Stimulated activated CD8-positive, alpha-beta memory T cell treated with anti-CD3 and anti-CD28 coated beads, Interleukin-2, amount 100 ng/mL, for 1 hour (primary cell): ENCODE data around the gene MSTO1.
"Not testable (repeated sequence)": the region's sequence is repeated elsewhere in the genome, so short reads cannot be mapped to it uniquely, and the experiment has no call there.

Experiments
- DNase-seq, 2 donors: peaks; one replicate each; pipeline ENCODE4 v3.0.0-alpha.2; 2020; ENCODE audit warnings: low read depth in 2 of 2

MSTO1 gene

GRCh38 chr1:155613226-155613625, 3.2 kb downstream of the MSTO1 start:
- DNase-seq, result not testable (repeated sequence)

DNA sequence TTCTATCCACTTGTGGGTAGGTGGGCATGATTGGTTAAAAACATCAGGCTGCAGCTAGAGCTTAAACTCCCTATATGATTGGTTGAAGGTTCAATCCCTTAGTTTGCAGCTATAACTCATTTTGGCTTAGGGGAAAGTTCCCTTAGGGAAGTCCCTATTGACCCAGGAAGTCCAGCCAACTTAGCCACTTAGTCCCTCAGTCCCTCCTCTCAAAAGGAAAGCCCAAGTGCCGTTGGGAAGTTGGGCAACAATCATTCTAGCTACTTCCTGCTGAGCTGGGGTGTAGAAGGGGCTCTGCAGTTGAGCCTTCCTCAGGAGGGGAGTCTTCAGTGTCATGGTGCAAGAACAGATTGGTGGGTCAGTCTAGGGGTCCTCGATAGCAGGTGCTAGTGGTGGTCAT, 12.2 kb downstream of the MSTO1 start:
- no peak for DNase-seq

GRCh38 chr1:155623357-155623756, 13.3 kb downstream of the MSTO1 start:
- no peak for DNase-seq

- not testable (repeated sequence) for DNase-seq
These were observed 16.4 kb downstream of the MSTO1 start for GRCh38 chr1:155626428-155626827.

DNA sequence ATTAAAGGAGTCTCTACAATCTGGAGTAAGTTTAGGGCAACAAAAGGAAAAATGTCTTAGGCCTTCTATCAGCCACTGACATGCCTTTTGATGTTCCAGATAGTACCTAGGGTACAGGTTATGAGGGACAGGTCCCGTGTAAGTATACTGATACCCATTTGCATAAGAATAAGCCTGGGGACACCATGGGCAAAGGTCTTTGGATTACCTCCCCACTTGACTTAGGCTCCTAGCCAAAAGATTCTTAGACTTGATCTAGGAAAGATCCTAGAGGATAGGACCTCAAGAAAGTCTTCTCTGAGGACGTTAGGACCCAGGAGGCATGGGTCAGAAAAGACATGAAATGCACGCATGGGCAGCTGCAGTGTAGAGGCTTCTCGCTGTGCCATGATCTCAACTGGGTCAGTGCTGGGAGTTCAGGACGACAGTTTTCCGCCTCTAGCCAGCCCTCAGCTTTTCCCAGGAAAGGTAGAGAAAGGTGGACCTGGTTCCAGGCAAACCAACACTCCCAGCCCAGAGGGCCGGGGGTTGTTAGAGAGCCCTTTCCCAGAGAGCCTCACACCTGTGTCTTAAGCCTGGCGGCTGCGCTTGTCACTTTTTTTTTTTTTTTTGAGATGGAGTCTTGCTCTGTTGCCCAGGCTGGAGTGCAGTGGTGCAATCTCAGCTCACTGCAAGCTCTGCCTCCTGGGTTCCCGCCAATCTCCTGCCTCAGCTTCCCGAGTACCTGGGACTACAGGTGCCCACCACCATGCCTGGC, 26.6 kb downstream of the MSTO1 start:
- no peak for DNase-seq

DNA sequence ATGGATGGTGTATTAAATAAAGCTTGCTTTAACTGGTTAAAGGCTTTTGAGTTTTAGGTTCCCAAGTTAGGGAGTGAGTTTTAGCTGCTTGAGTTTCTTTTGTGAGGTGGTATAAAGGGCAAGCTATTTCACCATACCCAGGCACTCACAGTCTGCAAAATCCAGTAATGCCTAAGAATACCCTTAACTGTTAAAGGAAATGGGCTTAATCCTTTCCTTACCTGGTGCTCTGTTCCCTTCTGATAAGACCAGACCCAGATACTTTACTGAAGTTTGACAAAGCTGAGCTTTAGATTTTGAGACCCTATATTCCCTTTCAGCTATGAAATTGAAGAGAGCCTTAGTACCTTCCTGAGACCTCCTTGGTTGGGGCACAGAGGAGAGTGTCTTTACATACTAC, 30.3 kb downstream of the MSTO1 start:
- DNase-seq, result no peak

DNA sequence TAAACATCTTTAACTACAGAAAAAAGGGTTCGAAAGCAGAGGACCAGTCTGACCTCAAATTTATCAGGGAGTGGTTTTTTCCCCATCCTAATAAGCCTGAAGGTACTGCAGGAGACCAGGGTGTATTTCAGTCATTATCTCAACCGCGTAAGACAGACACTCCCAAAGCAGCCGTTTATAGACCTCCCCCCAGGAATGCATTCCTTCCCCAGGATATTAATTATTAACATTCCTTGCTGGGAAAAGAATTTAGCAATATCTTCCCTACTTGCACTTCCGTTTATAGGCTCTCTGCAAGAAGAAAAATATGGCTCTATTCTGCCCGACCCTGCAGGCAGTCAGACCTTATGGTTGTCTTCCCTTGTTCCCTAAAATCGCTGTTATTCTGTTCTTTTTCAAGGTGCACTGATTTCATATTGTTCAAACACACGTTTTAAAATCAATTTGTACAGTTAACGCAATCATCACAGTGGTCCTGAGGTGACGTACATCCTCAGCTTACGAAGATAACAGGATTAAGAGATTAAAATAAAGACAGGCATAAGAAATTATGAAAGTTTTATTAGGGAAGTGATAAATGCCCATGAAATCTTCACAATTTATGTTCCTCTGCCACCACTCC, 32.7 kb downstream of the MSTO1 start:
- DNase-seq, result not testable (repeated sequence)

DNA sequence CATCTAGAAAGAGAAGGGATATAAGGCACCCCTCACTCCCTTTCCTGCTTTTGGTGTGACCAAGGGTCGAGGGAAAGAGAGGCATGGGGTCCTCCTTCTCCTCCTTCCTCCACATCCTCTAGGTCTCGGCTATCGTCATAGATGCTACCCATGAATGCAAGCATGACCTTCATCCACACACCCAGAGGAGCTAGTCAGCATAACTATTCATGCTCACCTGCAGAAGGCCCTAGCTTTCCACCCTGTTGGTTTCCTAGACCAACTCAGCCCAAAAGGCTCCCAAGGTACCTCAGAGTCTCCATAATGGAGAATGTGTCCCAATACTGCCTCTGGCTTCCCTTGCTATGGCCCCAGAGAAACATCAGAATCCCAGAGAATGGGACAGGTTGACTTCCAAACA, 33.2 kb downstream of the MSTO1 start:
- no peak for DNase-seq

DNA sequence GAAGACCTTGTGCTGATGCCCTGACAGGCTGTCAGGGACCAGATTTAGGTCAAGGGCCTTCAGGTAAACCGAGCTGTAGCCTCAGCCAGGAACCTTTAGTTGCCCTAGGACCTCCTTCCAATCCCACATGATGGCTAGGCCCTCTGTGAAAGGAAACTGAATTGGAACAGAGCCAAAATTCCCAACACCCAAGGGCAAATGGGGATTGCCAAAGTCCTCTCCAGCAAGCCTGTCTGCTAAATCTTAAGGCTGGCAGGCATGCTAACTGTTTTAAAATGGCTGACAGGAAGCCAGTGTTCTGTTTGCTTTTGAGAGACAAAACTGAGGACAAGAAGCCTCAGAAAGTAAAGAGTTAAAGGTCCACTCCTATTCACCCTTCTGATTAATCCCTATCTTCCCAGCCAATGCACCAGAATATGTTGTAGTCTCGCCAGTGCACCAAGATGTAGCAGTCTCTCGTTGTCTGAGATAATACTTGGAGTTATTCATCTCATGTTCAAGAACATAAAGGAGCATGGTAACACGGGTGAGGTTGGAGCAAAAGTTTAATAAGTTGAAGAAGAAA, 35.1 kb downstream of the MSTO1 start:
- DNase-seq, result no peak

DNA sequence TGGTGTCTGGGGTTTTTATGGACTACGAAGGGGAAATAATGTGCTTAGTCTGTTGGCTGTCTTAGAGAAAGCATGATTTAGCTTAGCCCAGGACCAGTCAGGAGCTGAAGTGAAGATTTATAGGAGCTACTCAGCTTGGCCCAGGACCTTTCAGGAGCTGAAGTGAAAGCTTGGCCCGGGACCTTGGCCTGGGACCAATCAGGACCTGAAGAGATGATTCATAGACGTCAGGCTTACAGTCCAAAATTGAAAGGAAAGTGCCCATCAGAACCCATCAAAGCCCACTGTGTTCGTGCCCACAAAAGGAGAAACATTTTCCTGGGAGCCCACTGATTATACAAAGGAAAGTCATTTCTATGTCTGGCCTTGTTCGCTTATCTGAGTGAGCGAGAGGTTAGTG, 35.6 kb downstream of the MSTO1 start:
- no peak for DNase-seq

- no peak for DNase-seq
These were observed 36.3 kb downstream of the MSTO1 start for GRCh38 chr1:155646307-155646706.

- no peak for DNase-seq
These were observed 38.5 kb downstream of the MSTO1 start for GRCh38 chr1:155648207-155649147.

DNA sequence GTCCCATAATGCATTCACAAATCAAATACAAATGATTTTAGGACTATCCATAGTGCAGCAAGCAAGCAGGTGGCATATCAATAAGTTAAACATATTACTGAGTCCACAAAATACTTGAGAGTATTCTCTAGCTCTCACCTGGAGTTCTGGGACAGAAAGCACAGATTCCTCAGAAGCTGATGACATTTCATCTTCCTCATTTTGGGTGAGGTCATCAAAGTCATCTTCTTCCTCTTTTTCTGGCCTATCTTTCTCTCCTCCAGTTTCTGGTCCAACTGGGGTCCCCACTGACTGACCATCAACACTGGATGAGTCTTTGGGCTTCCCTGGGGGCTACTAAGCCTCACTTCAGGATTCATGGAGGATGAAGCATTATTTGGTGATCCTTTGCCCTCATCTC, 39.7 kb downstream of the MSTO1 start:
- DNase-seq, result no peak

- DNase-seq, result no peak
These were observed 40.3 kb downstream of the MSTO1 start for GRCh38 chr1:155650231-155650757.

DNA sequence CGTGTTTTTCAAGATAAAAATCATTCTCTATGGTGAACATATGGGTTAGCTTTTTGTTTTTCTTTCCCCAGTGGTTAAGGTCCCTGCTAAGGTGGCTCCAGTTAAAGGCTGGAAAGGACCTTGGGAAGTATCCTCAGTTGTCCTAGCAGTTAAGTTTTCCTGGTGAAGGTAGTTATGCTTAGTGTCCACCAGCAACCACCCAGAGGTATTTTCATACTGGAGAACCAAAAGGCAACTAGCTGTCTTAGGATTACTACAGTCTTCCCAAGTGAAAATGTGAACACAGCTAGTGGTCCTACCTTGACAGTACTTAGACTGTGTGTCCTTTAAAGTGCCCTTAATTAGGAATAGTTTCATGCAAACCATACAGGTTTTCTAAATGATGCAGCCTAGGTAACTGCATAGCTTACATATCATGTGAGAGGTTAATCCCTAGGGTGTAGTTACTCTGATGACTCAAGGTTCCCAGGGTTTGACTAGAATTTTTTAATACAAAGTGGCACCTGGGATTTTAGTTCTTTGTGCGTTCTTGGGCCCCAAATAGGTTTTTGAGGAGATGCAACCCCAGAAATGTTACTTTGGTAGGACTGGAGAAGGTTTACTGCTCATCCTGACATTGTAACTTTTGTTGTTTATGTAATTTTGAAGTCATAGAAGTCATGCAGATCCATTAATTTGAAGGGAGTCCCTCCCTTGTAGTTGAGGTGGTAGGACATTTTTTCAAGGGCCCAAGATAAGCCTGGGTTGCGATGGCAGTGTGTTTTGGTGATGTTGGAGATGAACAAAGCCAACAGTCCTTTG, 42.0 kb downstream of the MSTO1 start:
- no peak for DNase-seq

GRCh38 chr1:155652951-155653350, 42.9 kb downstream of the MSTO1 start:
- DNase-seq, result no peak

- no peak for DNase-seq
These were observed 47.4 kb downstream of the MSTO1 start for GRCh38 chr1:155657463-155657862.

DNA sequence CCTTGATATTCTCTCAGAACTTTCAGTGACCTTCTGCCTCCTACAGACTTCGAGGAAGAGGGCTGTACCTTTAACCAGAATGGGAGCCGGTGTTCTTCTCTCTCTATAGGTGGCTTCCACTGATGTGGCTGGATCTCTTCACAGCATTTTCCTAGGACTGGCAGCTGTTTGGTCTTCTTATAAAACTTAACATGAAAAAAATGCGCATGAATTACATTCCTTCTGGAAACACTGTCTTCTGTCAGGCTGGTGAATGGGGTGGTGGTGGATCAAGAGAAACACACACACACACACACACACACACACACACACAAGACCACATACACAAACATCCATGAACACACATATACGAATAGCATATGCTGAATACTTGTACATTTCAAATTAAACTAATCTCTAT, 51.2 kb downstream of the MSTO1 start:
- not testable (repeated sequence) for DNase-seq
